GM19455 (cell line): Measurements from ENCODE around the gene ANKRD65.
"Not testable (repeated sequence)": the region's sequence is repeated elsewhere in the genome, so short reads cannot be mapped to it uniquely, and the experiment has no call there.

Experiments
- ATAC-seq: cut with Tn5 transposase; IDR thresholded peaks from one replicate; pipeline ENCODE4 v1.9.1; 2021; ENCODE audit not compliant: unreplicated experiment

Gene ANKRD65

DNA sequence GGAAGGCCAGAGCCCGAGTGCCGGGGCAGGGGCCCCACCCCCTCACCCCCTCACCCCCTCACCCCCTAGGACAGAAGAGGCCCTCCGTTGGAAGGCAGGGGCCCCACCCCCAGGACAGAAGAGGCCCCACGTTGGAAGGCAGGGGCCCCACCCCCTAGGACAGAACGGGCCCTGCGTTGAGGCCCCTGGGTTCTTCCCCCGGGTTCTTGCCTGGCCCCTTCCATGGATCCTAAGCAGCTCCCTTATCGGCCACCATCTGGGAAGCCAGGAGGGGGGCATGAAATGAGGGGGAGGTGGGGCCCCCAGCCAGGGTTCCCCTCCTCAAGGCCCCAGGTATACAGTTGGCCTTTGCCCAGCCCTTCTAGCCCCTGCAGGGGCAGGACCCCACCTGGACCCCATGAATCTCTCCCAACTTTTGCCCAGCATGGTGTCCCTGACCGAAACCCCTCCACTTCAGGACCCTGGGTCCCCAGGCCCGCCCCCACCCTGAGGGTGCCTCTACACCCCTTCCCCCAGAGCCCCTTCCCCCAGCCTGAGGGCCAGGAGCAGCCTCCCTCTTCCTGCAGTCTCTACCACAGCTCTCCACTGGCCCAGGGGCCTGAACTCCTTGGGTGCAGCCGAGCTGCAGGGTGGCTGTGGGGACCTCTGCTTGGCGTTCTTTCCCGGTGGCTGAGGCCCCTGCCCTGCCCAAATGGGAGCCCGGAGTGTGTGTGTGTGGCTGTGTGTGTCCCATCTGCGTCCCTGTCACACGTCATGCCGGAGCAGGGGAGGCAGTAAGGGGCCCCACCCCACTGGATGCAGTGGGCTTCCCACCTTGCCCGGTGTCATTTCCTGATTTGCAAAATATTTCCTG lies 10.1 kb upstream of the ANKRD65 start:
- no peak for ATAC-seq

DNA sequence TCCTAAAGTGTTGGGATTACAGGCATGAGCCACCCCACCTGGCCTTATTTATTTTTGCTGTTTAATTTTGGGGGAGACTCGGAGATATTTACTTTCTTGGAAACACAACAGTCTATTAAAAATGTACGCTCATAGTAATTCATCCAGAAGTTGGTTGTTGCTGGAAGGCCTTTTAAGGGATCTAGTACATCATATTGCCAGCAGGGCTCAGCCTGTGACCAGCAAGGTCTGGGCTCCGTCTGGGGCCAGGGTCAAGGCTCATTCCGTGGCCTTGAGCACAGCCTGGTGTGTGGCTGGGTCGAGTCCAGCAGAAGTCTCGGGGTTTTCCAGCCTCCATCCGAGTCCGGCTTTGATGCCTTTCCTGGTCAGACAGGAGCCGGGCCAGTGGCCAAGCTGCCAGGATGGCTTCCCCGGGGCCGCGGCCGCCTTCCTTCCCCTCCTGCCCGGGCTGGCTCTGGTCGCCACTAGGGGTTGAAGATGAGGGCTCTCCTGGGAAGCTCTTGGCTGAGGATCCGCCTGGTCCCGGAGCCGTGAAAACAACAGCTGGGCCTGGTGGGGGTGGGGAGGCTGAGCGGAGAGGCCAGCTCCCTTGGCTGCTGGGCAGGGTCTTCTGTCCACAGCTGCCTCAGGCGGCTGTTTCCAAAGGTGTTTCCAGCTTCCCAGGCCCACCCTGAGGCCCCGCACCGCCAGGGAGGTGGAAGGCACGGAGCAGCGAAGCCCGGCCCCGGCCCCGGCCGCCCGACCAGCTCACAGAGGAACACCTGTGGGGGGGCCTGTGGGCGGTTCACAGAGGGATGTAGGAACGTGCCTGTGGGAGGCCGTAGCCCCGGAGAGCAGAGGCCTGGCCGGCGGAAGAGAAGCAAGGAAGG lies 9.3 kb upstream of the ANKRD65 start:
- no peak for ATAC-seq

DNA sequence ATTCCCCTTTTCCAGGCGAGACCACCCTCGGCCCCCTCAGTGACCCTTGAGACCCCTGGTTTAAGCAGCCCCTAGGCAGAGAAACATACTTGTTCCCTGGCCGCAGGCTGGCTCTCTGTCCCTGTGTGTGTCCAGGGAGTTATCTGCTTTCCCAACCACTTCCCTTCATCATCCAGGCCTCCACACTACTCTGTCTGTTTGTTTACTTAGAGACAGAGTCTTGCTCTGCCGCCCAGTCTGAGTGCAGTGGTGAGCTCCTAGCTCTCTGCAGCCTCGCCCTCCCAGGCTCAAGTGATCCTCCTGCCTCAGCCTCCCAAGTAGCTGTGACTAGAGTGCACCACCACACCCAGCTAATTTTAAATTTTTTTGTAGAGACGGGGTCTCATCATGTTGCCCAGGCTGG lies 8.6 kb upstream of the ANKRD65 start:
- ATAC-seq, result no peak

DNA sequence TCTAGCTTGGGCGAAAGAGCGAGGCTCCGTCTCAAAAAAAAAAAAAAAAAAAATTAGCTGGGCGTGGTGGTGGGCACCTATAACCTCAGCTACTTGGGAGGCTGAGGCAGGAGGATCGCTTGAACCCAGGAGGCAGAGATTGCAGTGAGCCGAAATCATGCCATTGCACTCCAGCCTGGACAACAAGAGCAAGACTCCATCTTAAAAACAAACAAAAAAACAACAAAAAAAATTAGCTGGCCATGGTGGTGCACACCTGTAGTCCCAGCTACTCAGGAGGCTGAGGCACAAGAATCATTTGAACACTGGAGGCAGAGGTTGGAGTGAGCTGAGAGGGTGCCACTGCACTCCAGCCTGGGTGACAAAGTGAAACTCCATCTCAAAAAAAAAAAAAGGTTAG lies 7.9 kb upstream of the ANKRD65 start:
- ATAC-seq, result not testable (repeated sequence)

DNA sequence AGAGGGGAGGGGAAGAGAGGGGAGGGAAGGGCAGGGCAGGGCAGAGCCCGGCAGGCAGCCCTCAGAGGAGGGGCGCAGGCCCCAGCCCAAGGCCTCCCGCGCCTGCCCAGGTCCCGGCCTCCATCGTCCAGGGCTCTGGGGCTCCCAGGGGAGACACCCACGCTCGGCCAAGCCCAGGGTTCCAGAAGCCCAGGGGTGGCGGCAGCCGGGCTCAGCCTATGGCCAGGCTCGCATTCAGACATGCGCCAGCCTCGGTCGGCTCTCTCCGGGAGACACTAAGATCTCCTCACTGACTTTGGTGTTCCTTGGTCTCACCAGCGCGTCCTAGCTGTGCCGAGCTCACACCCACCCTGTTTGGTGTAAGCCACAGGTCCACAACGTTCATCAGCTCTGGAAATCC lies 7.1 kb upstream of the ANKRD65 start:
- no peak for ATAC-seq

DNA sequence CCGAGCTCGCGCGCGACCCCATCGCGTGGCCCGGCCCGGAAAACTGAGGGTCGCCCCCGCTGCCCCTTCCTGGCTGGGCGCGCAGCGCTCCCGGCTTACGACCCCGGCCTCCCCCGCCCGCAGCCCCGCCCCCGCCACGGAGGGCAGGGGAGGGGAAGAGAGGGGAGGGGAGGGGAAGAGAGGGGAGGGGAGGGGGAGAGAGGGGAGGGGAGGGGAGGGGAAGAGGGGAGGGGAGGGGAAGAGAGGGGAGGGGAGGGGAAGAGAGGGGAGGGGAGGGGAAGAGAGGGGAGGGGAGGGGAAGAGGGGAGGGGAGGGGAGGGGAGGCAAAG lies 6.7 kb upstream of the ANKRD65 start:
- no peak for ATAC-seq

DNA sequence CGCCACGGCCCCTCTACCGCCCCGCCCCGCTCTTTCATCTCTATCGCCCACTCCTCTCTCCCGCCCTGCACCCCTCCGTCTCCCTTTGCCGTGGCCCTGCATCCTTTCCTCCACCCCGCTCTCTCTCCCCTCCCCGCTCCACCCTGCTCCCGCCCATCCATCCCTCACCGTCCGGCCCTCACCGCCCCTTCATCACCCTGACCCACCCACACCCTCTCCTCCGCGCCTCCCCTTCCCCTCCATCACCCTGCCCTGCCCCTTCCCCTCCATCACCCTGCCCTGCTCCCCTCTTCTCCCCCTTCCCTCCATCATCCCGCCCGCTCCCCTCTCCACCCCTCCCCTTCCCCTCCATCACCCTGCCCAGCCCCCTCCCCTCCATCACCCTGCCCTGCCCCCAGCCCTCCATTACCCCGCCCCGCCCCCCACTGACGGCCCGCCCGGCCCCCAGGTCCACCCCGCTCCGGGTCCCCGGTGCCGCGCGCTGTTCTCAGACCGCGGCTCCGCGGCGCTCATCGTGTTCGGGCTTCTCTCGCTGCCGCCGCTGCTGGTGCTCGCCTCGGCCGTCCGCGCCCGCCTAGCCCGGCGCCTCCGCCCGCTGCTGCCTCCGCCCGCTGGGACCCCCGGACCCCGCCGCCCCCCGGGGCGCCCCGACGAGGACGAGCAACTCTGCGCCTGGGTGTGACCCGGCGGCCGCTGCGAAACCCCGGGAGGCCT lies 6.2 kb upstream of the ANKRD65 start:
- ATAC-seq, result no peak

DNA sequence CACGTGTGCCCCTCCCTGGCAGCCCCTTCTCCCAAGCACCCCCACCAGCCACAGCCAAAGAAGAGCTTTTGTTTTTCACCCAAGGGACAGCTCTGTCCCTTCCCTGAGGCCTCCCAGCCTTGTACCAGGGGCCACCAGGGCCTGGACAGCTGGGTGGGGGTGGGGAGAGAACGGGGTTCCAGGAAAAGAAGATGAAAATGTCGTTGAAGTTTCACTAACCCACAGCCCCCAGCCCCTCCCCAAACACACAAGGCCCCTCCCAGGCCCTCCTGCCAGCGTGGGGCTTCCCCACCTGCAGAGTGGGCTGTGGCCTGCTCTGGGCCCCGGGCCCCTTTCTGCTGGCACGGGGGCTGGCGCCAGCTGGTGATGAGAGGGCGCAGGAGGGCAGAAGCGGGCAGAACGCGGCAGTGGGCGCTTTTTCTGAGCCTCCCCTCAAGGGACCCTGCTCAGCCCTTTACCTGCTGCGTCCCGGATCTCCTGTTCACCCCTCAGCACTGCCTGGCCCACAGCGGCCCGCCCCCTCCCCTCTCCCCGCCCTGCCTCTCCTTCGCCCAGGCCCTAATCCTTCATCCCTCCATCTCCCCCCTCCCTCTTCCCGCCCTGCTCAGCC lies 5.5 kb upstream of the ANKRD65 start:
- ATAC-seq, result no peak

DNA sequence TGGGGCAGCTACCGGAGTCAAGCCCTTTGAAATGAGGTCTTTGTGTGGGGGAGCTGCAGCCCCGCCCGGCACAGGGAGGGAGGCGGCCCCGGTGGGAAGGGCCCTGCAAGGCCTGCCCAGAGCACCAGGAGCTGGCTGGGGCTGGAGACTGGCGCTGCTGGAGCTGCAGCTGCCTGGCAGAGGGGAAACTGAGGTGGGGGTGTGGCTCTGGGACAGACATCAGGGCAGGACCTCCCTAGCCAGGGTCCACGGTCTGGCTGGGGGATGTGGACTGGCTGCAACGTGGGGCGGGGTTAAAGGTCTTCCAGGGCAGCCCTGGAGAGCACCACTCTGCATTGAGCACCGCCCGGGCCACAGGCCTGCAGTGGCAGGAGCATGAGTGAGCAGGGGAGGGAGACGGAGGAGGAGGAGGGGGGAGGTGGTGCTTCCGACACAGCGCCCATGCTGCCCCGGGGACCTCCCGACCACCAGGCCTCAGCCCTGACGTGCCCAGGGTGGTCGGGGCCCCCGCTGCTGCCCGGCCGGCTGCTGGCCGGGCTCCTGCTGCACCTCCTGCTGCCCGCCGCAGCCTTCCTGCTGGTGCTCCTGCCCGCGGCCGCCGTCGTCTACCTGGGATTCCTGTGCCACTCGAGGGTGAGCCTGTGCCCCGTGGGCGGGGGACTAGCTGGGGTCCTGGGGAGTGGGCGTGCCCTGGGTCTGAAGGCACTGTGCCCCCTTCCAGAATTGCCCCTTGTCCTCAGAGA lies 4.8 kb upstream of the ANKRD65 start:
- no peak for ATAC-seq

DNA sequence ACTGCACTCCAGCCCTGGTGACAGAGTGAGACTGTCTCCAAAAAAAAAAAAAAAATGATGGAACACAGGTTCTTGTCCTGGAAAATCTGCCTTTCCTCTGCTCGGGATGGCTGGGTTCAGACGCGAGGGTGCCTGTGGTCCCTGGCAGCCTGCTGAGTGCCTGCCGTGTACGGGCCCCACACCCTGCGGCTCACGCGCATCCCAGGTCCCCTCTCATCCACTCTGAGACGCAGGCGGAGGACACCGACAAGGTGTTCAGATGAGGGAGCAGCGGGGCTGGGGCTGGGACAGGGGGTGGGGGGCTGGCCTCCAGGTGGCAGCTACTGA lies 4.3 kb upstream of the ANKRD65 start:
- ATAC-seq, result no peak

DNA sequence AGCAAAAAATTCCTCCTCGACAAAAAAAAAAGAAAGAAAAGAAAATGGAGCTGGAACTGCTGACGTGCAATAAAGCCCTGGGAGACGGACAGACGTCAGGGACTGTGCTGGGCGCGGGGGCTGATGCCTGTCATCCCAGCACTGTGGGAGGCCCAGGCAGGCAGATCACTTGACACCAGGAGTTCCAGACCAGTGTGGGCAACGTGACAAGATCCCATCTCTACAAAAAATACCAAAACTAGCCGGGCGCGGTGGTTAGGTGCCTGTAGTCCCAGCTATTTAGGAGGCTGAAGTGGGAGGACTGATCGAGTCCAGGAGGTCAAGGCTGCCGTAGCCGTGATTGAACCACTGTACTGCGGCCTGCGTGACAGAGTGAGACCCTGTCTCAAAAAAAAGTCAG lies 3.6 kb upstream of the ANKRD65 start:
- no peak for ATAC-seq

DNA sequence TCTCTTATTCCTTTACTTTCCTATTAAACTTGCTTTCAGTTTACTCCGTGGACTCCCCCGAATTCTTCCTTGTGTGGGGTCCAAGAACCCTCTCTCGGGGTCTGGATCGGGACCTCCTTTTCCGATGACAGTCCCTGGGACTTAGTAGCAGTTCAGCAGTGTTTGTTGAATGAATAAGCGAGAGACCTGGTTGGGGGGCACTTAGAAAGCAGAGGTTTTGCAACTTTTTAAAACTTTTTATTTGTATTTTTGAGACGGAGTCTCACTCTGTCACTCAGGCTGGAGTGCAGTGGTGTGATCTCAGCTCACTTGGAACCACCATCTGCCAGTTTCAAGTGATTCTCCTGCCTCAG lies 2.1 kb upstream of the ANKRD65 start:
- ATAC-seq, result no peak

DNA sequence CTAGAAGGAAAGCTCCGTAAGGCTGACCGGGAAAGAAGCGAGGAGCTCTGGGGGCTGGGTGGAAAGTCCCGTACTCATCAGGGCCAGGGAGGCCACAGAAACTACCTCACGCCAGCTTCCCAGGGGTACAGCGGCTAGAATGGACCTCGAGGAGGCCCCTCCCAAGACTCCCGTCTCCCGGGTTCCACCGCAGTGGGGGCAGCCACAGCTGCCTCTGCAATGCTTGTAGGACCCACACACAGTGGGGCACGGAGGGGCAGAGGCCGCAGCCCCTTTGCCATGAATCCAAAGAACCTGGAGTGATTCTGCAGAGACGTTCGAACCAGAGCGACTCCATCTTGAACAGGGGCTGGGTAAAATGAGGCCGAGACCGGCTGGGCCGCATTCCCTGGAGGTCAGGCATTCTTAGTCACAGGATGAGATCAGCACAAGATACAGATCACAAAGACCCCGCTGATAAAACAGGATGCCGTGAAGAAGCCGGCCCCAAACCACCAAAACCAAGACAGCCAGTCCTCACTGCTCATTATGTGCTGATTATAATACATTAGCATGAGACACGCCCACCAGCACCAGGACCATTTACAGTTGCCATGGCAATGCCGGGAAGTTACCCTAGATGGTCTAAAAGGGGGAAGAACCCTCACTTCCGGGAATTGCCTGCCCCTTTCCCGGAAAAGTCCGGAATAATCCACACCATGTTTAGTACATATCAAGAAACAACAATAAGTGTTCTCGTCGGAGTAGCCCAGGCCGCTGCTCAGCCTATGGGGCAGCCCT lies 1.6 kb upstream of the ANKRD65 start:
- no peak for ATAC-seq

DNA sequence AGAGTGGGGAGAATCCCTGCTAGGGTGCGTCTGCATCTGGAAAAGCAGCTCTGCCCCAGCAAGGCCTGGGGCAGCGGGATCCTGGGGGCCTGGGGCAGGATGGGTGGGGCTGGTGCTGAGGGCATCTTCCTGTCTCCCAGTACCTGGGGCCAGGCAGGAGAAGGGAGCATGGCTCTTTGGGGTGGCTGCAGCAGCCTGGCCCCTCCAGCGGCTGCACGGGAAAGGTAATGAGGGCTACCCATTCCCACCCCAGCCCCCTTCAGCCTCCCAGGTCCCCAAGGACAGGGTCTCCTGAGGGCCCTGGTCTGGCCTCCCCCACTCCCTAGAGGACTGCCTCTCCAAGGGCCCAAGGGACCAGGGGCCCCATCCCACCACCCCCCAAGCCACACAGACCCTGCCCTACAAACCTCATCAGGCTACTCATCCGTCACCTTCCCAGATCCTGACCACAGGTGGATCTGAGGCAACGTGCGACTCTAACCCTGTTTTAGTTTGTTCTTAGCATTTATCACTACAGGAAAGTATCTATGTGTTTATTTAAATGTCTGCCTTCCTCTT lies 910 bp upstream of the ANKRD65 start:
- ATAC-seq, result no peak

DNA sequence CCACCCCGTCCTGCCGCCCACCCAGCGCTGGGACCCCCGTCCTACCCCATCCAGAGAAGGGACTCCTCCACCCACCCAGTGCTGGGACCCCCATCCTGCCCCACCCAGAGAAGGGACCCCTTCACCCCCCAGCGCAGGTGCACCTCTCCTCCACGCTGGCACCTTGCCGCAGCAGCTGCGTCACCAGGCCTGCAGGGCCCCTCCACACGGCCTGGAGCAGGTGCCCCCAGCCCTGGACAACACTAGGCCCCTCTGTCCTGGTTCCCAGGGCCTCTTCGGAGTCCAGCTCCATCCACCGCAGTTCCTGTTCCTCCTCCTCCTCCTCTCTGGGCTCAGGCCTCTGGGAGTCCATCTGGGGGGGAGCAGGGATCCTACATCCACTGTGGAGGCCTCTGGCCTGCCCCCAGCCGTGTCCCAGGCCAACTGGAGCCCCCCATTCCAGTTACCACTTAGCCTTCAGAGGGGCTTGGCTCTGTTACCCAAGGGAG lies 378 bp downstream of the ANKRD65 start:
- no peak for ATAC-seq

DNA sequence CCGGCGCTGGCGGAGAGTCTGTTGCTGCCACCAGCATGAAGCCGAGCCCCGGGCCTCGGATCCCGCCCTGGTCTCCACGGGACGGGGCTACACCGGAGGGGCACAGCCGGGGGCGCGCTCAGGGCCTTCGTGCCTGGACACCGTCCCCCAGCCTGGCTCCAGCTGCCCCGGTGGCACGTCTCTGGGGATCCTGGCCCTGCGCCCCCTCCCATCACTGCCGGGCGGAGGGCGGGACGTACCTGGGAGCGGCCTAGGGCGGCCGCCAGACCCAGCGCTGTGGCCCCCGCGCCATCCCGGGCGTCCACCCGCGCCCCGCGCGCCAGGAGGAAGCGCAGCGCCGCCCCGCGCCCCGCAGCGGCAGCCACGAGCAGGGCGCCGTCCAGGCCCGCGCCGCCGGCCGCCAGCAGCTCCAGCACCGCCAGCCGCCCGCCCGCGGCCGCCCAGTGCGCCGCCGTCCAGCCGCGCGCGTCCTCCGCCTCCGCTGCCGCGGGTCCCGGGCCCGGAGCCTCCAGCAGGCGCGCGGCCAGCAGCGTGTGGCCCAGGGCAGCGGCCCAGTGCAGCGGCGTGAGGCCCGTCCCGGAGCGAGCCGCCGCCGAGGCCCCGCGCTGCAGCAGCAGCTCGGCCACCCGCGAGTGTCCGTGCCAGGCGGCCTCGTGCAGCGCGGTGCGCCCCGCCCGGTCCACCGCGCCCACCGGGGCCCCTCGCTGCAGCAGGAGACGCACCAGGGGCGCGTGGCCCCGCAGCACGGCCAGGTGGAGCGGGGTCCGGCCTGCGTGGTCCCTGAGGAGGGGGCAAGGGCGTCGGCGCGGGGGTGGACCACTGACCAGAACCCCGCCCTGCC lies 1.0 kb downstream of the ANKRD65 start:
- ATAC-seq, result no peak

DNA sequence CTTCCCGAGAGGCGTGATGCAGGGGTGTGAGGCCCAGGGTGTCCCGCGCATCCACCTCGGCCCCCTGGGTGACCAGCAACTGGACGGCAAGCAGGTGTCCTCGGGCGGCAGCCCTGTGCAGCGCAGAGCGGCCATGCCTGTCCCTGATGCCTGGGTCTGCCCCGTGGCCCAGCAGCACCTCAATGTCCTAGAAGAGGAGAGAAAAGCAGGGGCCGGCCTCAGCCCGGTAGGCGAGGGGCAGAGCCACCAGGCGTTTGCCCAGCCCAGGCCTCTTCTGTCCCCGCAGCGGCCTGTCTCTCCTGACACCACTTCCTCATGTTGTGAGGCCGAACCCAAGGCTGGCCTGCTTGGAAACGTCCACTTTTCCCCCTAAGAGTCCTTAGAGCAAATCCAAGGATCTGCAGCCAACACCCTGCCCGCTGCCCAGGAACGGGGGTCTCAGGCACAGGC lies 1.7 kb downstream of the ANKRD65 start:
- ATAC-seq, result no peak

DNA sequence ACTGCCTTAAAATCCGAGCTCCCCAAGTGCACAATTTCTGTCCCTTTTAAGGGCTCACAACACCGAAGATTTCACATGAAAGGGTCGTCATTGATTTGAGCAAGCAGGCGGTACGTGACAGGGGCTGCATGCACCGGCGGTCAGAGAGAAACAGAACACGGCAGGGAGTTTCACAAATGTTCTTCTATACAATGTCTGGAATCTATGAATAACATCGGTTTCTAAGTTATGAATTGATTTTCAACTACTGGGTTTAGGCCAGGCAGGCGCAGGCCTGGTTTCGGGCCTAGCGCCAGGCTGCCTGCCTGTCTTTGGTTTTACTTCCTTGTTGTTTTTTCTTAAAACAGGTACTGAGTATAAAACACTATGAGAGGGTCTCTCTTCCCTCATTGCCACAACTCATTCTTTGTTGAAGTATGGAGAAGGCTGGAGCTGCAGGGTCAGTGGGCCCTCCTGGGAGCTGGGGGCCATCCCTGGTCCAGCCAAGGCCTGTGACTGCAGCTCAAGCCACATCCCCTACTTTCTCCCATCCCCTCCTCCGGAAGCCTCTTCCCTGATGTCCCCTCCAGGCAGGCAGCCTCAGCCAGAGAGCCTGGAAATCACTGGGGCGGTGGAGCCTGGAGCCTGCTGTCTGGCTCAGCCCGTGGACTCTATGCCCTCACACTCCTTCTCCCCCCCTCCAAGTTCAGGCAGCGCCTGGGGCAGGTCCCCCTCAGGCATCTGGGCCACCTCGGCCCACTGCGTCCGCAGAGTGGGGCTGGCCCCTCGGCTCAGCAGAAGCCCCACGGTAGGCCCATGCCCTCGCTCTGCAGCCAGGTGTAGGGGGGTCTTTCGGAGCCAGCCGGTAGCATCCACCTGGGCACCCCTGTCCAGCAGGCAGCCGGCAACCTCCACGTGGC lies 2.4 kb downstream of the ANKRD65 start:
- no peak for ATAC-seq
